MM.1S (cell line): ENCODE measurements around the gene PLAGL1.

Source experiments
- EZH2 ChIP-seq: fragments of 300-600 bp; sonication (generic); optimal IDR thresholded peaks from 2 replicates; pipeline ENCODE3; 2017; ENCODE audit warnings: low read depth, mild to moderate bottlenecking, antibody characterized with exemption, low read length, mixed read lengths
- EZH2phosphoT487 ChIP-seq: fragments of 300-600 bp; sonication (generic); IDR thresholded peaks from 2 replicates; pipeline ENCODE4 v1.6.1; 2018; ENCODE audit warnings: antibody characterized with exemption, low read length
- TF ChIP-seq, protein P1 (sequence below): fragments of 300-600 bp; sonication (generic); IDR thresholded peaks from 2 replicates; pipeline ENCODE4 v1.5.1; 2016; ENCODE audit warnings: antibody characterized with exemption, low read length, mixed read lengths

DNA sequence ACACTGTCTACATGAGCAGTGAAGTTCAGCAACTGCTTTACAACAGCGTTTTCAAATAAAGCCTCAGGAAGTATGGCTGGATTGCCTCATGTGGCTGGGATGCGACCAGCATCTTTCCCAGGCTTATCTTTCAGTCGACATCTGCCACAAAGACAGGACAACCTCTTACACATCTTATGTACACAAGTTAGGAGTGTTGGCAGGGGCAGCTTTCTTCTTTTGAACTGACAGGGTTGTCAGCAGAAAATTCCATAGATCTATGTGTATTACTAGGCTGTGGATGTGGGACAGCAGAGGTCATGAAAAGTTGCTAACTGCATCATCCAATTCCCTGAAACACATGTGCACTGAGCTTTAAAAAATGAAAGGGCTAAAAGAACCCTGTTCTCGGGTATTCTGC, 48.1 kb downstream of the PLAGL1 start:
- TF ChIP-seq, protein P1, sequence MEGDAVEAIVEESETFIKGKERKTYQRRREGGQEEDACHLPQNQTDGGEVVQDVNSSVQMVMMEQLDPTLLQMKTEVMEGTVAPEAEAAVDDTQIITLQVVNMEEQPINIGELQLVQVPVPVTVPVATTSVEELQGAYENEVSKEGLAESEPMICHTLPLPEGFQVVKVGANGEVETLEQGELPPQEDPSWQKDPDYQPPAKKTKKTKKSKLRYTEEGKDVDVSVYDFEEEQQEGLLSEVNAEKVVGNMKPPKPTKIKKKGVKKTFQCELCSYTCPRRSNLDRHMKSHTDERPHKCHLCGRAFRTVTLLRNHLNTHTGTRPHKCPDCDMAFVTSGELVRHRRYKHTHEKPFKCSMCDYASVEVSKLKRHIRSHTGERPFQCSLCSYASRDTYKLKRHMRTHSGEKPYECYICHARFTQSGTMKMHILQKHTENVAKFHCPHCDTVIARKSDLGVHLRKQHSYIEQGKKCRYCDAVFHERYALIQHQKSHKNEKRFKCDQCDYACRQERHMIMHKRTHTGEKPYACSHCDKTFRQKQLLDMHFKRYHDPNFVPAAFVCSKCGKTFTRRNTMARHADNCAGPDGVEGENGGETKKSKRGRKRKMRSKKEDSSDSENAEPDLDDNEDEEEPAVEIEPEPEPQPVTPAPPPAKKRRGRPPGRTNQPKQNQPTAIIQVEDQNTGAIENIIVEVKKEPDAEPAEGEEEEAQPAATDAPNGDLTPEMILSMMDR = no peak
- TF ChIP-seq EZH2 (no peak), EZH2phosphoT487 (no peak)
